ENCODE results near the gene MCF2L2. TPM values are rescaled to one million over a fixed set of nuclear protein-coding genes. Genes with fewer than 3 reads are reported as not detected.
"Not testable (repeated sequence)": the region's sequence is repeated elsewhere in the genome, so short reads cannot be mapped to it uniquely, and the experiment has no call there.

The MCF2L2 gene
- total and polyA plus RNA-seq, 4 donors: 0.13 to 1.0 (median 0.54) TPM

- no peaks in the 10 kb centered on the region for H3K36me3 ChIP-seq (ENCODE audit: control insufficient read depth in 1 of 2, insufficient read depth in 2 of 2, low read length in 1 of 2)
- 62 to 66% methylated on average over 3 of the region's 3 CpGs for WGBS, 2 donors
- H3K27me3 ChIP-seq (ENCODE audit: control insufficient read depth in 1 of 2, insufficient read depth in 2 of 2, low read length in 1 of 2): no peaks in the 10 kb centered on the region
- no peaks in the 10 kb centered on the region for H3K9me3 ChIP-seq (ENCODE audit: control insufficient read depth, low read length)
- no peak overlapping the region for H3K4me3 ChIP-seq (ENCODE audit: low read length in 2 of 2)
- H3K4me1 ChIP-seq (ENCODE audit: control insufficient read depth in 1 of 2, insufficient read depth in 2 of 2, low read length in 2 of 2): no peaks in the 10 kb centered on the region
- ATAC-seq (ENCODE audit: low FRiP score) (no peak), DNase-seq (no peak)
- H3K27ac ChIP-seq (ENCODE audit: low read depth in 1 of 2, low read length in 2 of 2): no peak overlapping the region
- intact Hi-C loops (cut with DNase I): loop anchor here in 1 of 2 donors (5.0 kb wide), 1 partner anchor 301 kb away; no protein-coding TSS in a partner anchor
Observed at GRCh38 chr3:183466575-183466974, 38.2 kb upstream of the MCF2L2 start.

GRCh38 chr3:183465710-183466109, 37.3 kb upstream of the MCF2L2 start:
- H3K27me3 ChIP-seq (ENCODE audit: control insufficient read depth in 1 of 2, insufficient read depth in 2 of 2, low read length in 1 of 2); H3K36me3 ChIP-seq (ENCODE audit: control insufficient read depth in 1 of 2, insufficient read depth in 2 of 2, low read length in 1 of 2); H3K9me3 ChIP-seq (ENCODE audit: control insufficient read depth, low read length); ATAC-seq (ENCODE audit: low FRiP score); DNase-seq; H3K4me1 ChIP-seq (ENCODE audit: control insufficient read depth in 1 of 2, insufficient read depth in 2 of 2, low read length in 2 of 2); H3K4me3 ChIP-seq (ENCODE audit: low read length in 2 of 2); H3K27ac ChIP-seq (ENCODE audit: low read depth in 1 of 2, low read length in 2 of 2): not testable (repeated sequence)
- intact Hi-C loops (cut with DNase I): loop anchor here in 1 of 2 donors (5.0 kb wide), 1 partner anchor 302 kb away; no protein-coding TSS in a partner anchor
- 77 to 80% methylated on average over 13 of the region's 13 CpGs for WGBS, 2 donors

GRCh38 chr3:183464480-183464879, 36.1 kb upstream of the MCF2L2 start:
- H3K9me3 ChIP-seq (ENCODE audit: control insufficient read depth, low read length): peaks cover 2% of the 10 kb centered on the region
- no peaks in the 10 kb centered on the region for H3K4me1 ChIP-seq (ENCODE audit: control insufficient read depth in 1 of 2, insufficient read depth in 2 of 2, low read length in 2 of 2)
- no peak overlapping the region for H3K27ac ChIP-seq (ENCODE audit: low read depth in 1 of 2, low read length in 2 of 2)
- ATAC-seq (ENCODE audit: low FRiP score): no peak
- no peaks in the 10 kb centered on the region for H3K36me3 ChIP-seq (ENCODE audit: control insufficient read depth in 1 of 2, insufficient read depth in 2 of 2, low read length in 1 of 2)
- no peak overlapping the region for H3K4me3 ChIP-seq (ENCODE audit: low read length in 2 of 2)
- 72 to 84% methylated on average over 2 of the region's 2 CpGs for WGBS, 2 donors
- intact Hi-C loops (cut with DNase I): no loop called here
- DNase-seq: no peak
- no peaks in the 10 kb centered on the region for H3K27me3 ChIP-seq (ENCODE audit: control insufficient read depth in 1 of 2, insufficient read depth in 2 of 2, low read length in 1 of 2)

GRCh38 chr3:183460081-183461055, 31.9 kb upstream of the MCF2L2 start:
- no peaks in the 10 kb centered on the region for H3K27me3 ChIP-seq (ENCODE audit: control insufficient read depth in 1 of 2, insufficient read depth in 2 of 2, low read length in 1 of 2)
- no peaks in the 10 kb centered on the region for H3K4me1 ChIP-seq (ENCODE audit: control insufficient read depth in 1 of 2, insufficient read depth in 2 of 2, low read length in 2 of 2)
- intact Hi-C loops (cut with DNase I): no loop called here
- H3K27ac ChIP-seq (ENCODE audit: low read depth in 1 of 2, low read length in 2 of 2): no peak overlapping the region
- no peak for DNase-seq
- H3K4me3 ChIP-seq (ENCODE audit: low read length in 2 of 2): no peak overlapping the region
- no peaks in the 10 kb centered on the region for H3K36me3 ChIP-seq (ENCODE audit: control insufficient read depth in 1 of 2, insufficient read depth in 2 of 2, low read length in 1 of 2)
- ATAC-seq (ENCODE audit: low FRiP score): no peak
- 90 to 92% methylated on average over 7 of the region's 7 CpGs for WGBS, 2 donors
- peaks cover 2% of the 10 kb centered on the region for H3K9me3 ChIP-seq (ENCODE audit: control insufficient read depth, low read length)

GRCh38 chr3:183455089-183455488, 26.7 kb upstream of the MCF2L2 start:
- WGBS, 2 donors: 57 to 61% methylated on average over 5 of the region's 5 CpGs
- H3K9me3 ChIP-seq (ENCODE audit: control insufficient read depth, low read length): no peaks in the 10 kb centered on the region
- no peak overlapping the region for H3K27ac ChIP-seq (ENCODE audit: low read depth in 1 of 2, low read length in 2 of 2)
- H3K36me3 ChIP-seq (ENCODE audit: control insufficient read depth in 1 of 2, insufficient read depth in 2 of 2, low read length in 1 of 2): peaks cover 3% of the 10 kb centered on the region in 2 donors
- ATAC-seq (ENCODE audit: low FRiP score) (no peak), DNase-seq (no peak)
- H3K4me3 ChIP-seq (ENCODE audit: low read length in 2 of 2): no peak overlapping the region
- intact Hi-C loops (cut with DNase I): no loop called here
- no peaks in the 10 kb centered on the region for H3K4me1 ChIP-seq (ENCODE audit: control insufficient read depth in 1 of 2, insufficient read depth in 2 of 2, low read length in 2 of 2)
- no peaks in the 10 kb centered on the region for H3K27me3 ChIP-seq (ENCODE audit: control insufficient read depth in 1 of 2, insufficient read depth in 2 of 2, low read length in 1 of 2)

- no peaks in the 10 kb centered on the region for H3K4me1 ChIP-seq (ENCODE audit: control insufficient read depth in 1 of 2, insufficient read depth in 2 of 2, low read length in 2 of 2)
- intact Hi-C loops (cut with DNase I): no loop called here
- no peaks in the 10 kb centered on the region for H3K27me3 ChIP-seq (ENCODE audit: control insufficient read depth in 1 of 2, insufficient read depth in 2 of 2, low read length in 1 of 2)
- DNase-seq (no peak), ATAC-seq (ENCODE audit: low FRiP score) (no peak)
- no peak overlapping the region for H3K27ac ChIP-seq (ENCODE audit: low read depth in 1 of 2, low read length in 2 of 2)
- WGBS, 2 donors: 93% methylated on average over 4 of the region's 4 CpGs
- H3K9me3 ChIP-seq (ENCODE audit: control insufficient read depth, low read length): no peaks in the 10 kb centered on the region
- peaks cover 3% of the 10 kb centered on the region in 2 donors for H3K36me3 ChIP-seq (ENCODE audit: control insufficient read depth in 1 of 2, insufficient read depth in 2 of 2, low read length in 1 of 2)
- no peak overlapping the region for H3K4me3 ChIP-seq (ENCODE audit: low read length in 2 of 2)
Observed at GRCh38 chr3:183454064-183454463, 25.6 kb upstream of the MCF2L2 start.

GRCh38 chr3:183449791-183450190, 21.4 kb upstream of the MCF2L2 start:
- Histone ChIP-seq H3K9me3 (ENCODE audit: control insufficient read depth, low read length) (no peaks in the 10 kb centered on the region), H3K27me3 (ENCODE audit: control insufficient read depth in 1 of 2, insufficient read depth in 2 of 2, low read length in 1 of 2) (no peaks in the 10 kb centered on the region), H3K4me1 (ENCODE audit: control insufficient read depth in 1 of 2, insufficient read depth in 2 of 2, low read length in 2 of 2) (no peaks in the 10 kb centered on the region), H3K36me3 (ENCODE audit: control insufficient read depth in 1 of 2, insufficient read depth in 2 of 2, low read length in 1 of 2) (no peaks in the 10 kb centered on the region), H3K4me3 (ENCODE audit: low read length in 2 of 2) (no peak overlapping the region), H3K27ac (ENCODE audit: low read depth in 1 of 2, low read length in 2 of 2) (no peak overlapping the region)
- intact Hi-C loops (cut with DNase I): no loop called here
- ATAC-seq (ENCODE audit: low FRiP score) (no peak), DNase-seq (no peak)
- WGBS, 2 donors: 82 to 85% methylated on average over 1 of the region's 1 CpG

- H3K27me3 ChIP-seq (ENCODE audit: control insufficient read depth in 1 of 2, insufficient read depth in 2 of 2, low read length in 1 of 2): no peaks in the 10 kb centered on the region
- H3K9me3 ChIP-seq (ENCODE audit: control insufficient read depth, low read length): no peaks in the 10 kb centered on the region
- H3K27ac ChIP-seq (ENCODE audit: low read depth in 1 of 2, low read length in 2 of 2): no peak overlapping the region
- DNase-seq: no peak
- intact Hi-C loops (cut with DNase I): no loop called here
- WGBS, 2 donors: 8 to 12% methylated on average over 4 of the region's 4 CpGs
- H3K4me1 ChIP-seq (ENCODE audit: control insufficient read depth in 1 of 2, insufficient read depth in 2 of 2, low read length in 2 of 2): no peaks in the 10 kb centered on the region
- ATAC-seq (ENCODE audit: low FRiP score): no peak
- no peaks in the 10 kb centered on the region for H3K36me3 ChIP-seq (ENCODE audit: control insufficient read depth in 1 of 2, insufficient read depth in 2 of 2, low read length in 1 of 2)
- no peak overlapping the region for H3K4me3 ChIP-seq (ENCODE audit: low read length in 2 of 2)
Observed at GRCh38 chr3:183449391-183449790, 21.0 kb upstream of the MCF2L2 start.
